OCI-LY7 (cell line): ENCODE results near the gene WNT3A. TPM values are rescaled to one million over a fixed set of nuclear protein-coding genes. Genes with fewer than 3 reads are reported as not detected.

Source experiments
- BruUV-seq: library from RNA; stranded (reverse); fragments of 400-500 nt; replicated peaks from 2 replicates; lab custom pipeline; 2021; lab: Mats Ljungman, UMichigan
- CTCF ChIA-PET: fragments of 300-600 bp; sonication (Branson Sonifier 250); formaldehyde crosslinking; loops from one replicate; lab custom pipeline; 2022; ENCODE audit warnings: antibody characterized with exemption; ENCODE audit not compliant: unreplicated experiment; lab: Charles Lee
- POLR2A ChIA-PET: fragments of 300-600 bp; sonication (Branson Sonifier 250); formaldehyde crosslinking; loops from one replicate; lab custom pipeline; 2022; ENCODE audit warnings: antibody characterized with exemption; lab: Charles Lee
- DNase-seq: peaks from one replicate; pipeline ENCODE4 v3.0.0-alpha.2; 2015; ENCODE audit warnings: low spot score
- H2AFZ ChIP-seq: fragments of 200-600 bp; sonication (generic), shearing (Covaris generic); 2 replicates; pipeline ENCODE4 v1.6.1; 2014; ENCODE audit warnings: mild to moderate bottlenecking, antibody characterized with exemption, low read length, moderate library complexity
- H3K27ac ChIP-seq: fragments of 200-600 bp; sonication (generic); 2 replicates; pipeline ENCODE4 v1.5.1; 2014; ENCODE audit warnings: mixed run types, low read depth, mild to moderate bottlenecking, moderate library complexity, low read length, inconsistent platforms; ENCODE audit not compliant: poor library complexity, severe bottlenecking
- H3K36me3 ChIP-seq: fragments of 200-600 bp; sonication (generic); 2 replicates; pipeline ENCODE4 v1.6.1; 2014; ENCODE audit warnings: mild to moderate bottlenecking, antibody characterized with exemption, low read length, moderate library complexity, mixed read lengths; ENCODE audit not compliant: insufficient read depth
- H3K4me1 ChIP-seq: fragments of 200-600 bp; sonication (generic); 2 replicates; pipeline ENCODE4 v1.5.1; 2014; ENCODE audit warnings: mild to moderate bottlenecking, low read length; ENCODE audit not compliant: insufficient read depth, poor library complexity, severe bottlenecking
- H3K4me2 ChIP-seq: fragments of 200-600 bp; sonication (generic); 2 replicates; pipeline ENCODE4 v1.6.1; 2014; ENCODE audit warnings: mild to moderate bottlenecking, low read length
- H3K4me3 ChIP-seq: fragments of 200-600 bp; sonication (generic); 2 replicates; pipeline ENCODE4 v1.5.1; 2014; ENCODE audit warnings: mild to moderate bottlenecking, low read depth, low read length; ENCODE audit not compliant: poor library complexity, severe bottlenecking
- H3K79me2 ChIP-seq: fragments of 200-600 bp; sonication (generic); 2 replicates; pipeline ENCODE4 v1.6.1; 2016; ENCODE audit warnings: low read depth, mild to moderate bottlenecking, low read length, moderate library complexity, mixed read lengths; ENCODE audit not compliant: insufficient read depth
- H3K9me2 ChIP-seq: fragments of 200-600 bp; sonication (generic); 2 replicates; pipeline ENCODE4 v1.6.1; 2016; ENCODE audit warnings: mild to moderate bottlenecking, low read length, mixed read lengths; ENCODE audit not compliant: insufficient read depth
- H3K9me3 ChIP-seq: fragments of 200-600 bp; sonication (generic); 2 replicates; pipeline ENCODE4 v1.6.1; 2014; ENCODE audit warnings: mild to moderate bottlenecking, mixed run types, low read length, mixed read lengths
- H4K20me1 ChIP-seq: fragments of 200-600 bp; sonication (generic); 2 replicates; pipeline ENCODE4 v1.6.1; 2014; ENCODE audit warnings: mild to moderate bottlenecking, antibody characterized with exemption, low read length, moderate library complexity, mixed read lengths; ENCODE audit not compliant: insufficient read depth
- EZH2phosphoT487 ChIP-seq: fragments of 200-600 bp; sonication (generic); IDR thresholded peaks from 2 replicates; pipeline ENCODE4 v1.6.1; 2018; ENCODE audit warnings: low read depth, borderline replicate concordance, mild to moderate bottlenecking, mixed run types, antibody characterized with exemption, low read length, moderate library complexity, mixed read lengths
- intact Hi-C: fragments of 100-400 bp; cut with micrococcal nuclease; formaldehyde crosslinking; loops from one replicate; pipeline ENCODE4 v1.10.0; 2022; ENCODE audit not compliant: unreplicated experiment
- total RNA-seq, 2 experiments: library from RNA; depleted of rRNA in 1 of 2; stranded (reverse); fragments of >200 nt in 1 of 2; shearing (Covaris generic) in 1 of 2; gene quantifications; 2 replicates each; pipeline ENCODE4 v1.2.3, GENCODE V29; 2014 to 2022
- TF ChIP-seq, protein P1 (sequence below): fragments of 200-600 bp; sonication (generic); conservative IDR thresholded peaks from 2 replicates; pipeline ENCODE4 v1.5.1; 2014; ENCODE audit warnings: mild to moderate bottlenecking, antibody characterized with exemption, low read length, moderate library complexity, mixed read lengths

The WNT3A gene
- total RNA-seq, 2 experiments from 2014 or later, result not detected

DNA sequence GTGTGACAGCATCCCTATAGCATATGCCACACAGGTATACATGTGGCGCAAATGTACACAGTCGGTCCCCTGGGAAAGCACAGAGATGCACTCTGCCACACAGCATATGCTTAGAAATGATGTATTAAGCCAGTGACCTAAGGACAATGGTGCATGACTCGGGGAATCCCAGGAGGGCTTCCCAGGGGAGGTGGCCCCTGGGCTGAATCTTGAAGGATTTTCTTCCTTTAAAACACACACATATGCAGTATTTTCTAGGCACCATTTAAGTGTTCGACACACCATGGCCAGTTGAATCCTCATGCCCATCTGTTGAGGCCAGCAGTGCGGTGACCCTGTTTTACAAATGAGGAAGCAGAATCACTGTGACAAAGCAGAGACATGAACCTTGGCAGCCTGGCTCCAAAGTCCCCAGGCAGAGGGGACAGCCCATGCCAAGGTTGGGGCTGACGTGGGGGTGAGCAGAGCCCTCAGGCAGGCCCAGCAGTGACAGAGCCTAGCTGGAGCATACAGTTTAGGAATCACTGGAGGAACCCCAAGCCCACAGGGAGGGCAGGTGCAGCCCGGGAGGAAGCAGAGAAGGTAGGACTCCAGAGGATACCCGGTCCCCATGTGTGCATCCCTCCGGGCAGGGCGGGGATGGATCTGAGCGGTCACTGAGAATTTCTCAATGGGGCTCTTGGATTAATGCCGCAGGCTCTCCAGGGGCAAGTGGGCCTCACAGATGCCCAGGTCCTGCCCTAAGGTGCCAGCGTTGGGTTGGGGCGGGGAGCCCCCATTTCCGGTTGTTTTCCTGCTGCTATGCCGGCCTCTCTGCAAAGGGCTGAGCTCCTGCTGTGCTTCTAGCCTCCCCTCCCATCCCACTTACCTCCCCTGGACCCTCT is 28.4 kb downstream of the WNT3A start:
- H3K4me2 ChIP-seq, result no peak overlapping the region
- DNase-seq, result no peak
- no peaks in the 10 kb centered on the region for H4K20me1 ChIP-seq
- POLR2A ChIA-PET, result no interaction called here
- no peak for TF ChIP-seq EZH2phosphoT487
- TF ChIP-seq, protein P1, sequence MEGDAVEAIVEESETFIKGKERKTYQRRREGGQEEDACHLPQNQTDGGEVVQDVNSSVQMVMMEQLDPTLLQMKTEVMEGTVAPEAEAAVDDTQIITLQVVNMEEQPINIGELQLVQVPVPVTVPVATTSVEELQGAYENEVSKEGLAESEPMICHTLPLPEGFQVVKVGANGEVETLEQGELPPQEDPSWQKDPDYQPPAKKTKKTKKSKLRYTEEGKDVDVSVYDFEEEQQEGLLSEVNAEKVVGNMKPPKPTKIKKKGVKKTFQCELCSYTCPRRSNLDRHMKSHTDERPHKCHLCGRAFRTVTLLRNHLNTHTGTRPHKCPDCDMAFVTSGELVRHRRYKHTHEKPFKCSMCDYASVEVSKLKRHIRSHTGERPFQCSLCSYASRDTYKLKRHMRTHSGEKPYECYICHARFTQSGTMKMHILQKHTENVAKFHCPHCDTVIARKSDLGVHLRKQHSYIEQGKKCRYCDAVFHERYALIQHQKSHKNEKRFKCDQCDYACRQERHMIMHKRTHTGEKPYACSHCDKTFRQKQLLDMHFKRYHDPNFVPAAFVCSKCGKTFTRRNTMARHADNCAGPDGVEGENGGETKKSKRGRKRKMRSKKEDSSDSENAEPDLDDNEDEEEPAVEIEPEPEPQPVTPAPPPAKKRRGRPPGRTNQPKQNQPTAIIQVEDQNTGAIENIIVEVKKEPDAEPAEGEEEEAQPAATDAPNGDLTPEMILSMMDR, result no peak
- H3K9me2 ChIP-seq, result no peaks in the 10 kb centered on the region
- intact Hi-C loops, result no loop called here
- H3K27ac ChIP-seq, result no peak overlapping the region
- no peaks in the 10 kb centered on the region for H3K79me2 ChIP-seq
- H3K4me3 ChIP-seq, result no peak overlapping the region
- no TSS peak for BruUV-seq
- no peaks in the 10 kb centered on the region for H3K4me1 ChIP-seq
- no peaks in the 10 kb centered on the region for H3K36me3 ChIP-seq
- H3K9me3 ChIP-seq, result 0 out of 2 replicates have a peak, but pooled peaks cover 6% of the 10 kb centered on the region
- H2AFZ ChIP-seq, result no peak overlapping the region
- CTCF ChIA-PET, result no interaction called here

DNA sequence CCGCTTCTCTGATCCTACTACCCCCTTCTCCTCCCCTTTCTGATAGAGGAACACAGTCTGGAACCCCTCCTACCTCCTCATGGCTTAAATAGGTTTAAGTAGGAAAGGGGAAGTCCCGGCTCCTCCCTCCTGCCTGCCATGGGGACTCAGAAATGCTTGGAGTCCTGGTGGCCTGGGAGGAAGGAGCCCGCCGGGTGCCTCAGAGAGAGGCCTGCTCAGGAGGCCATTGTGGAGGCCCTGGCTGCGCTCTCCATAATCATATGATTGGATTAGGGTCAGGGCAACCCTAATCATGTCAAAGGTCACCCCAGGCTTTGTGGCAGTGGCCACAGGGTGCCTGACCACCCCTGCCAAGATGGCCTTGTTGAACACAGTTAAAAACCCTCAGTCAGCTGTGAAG is 29.0 kb downstream of the WNT3A start:
- ChIA-PET CTCF (no interaction called here), POLR2A (no interaction called here)
- no TSS peak for BruUV-seq
- Histone ChIP-seq H3K4me2 (no peak overlapping the region), H3K4me3 (no peak overlapping the region), H3K9me3 (0 out of 2 replicates have a peak, but pooled peaks cover 6% of the 10 kb centered on the region), H3K4me1 (no peaks in the 10 kb centered on the region), H3K27ac (no peak overlapping the region), H3K9me2 (no peaks in the 10 kb centered on the region), H2AFZ (no peak overlapping the region), H3K36me3 (no peaks in the 10 kb centered on the region), H3K79me2 (no peaks in the 10 kb centered on the region), H4K20me1 (no peaks in the 10 kb centered on the region)
- no peak for DNase-seq
- no peak for TF ChIP-seq EZH2phosphoT487
- TF ChIP-seq, protein P1, result no peak
- intact Hi-C loops, result no loop called here

DNA sequence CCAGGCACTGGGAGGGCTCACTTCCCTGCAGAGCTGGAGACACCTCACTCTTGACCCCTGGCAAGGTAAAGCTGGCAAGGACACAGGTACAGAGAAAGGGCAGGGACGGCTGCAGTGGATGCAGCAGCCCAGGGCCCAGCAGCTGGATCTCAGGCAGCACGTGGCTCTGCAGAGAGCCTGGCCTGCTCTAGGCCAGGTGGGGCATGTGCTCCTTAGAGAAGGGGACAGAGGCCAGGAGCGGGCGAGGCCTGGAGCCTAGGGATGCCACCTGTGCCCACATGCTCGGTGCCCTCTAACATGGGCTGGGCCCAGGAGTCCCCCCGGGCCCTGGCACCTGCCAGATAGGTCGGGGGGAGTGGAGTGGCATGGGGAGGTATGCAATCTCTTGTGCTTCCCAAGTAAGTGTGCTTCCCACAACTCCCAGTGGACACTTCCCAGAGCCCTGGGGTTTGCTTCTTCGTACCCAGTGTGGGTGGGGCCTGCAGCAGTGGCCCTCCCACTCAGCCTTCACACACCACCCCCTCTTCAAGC is 30.0 kb downstream of the WNT3A start:
- H3K9me2 ChIP-seq, result no peaks in the 10 kb centered on the region
- no peak overlapping the region for H3K4me2 ChIP-seq
- H2AFZ ChIP-seq, result no peak overlapping the region
- ChIA-PET CTCF (no interaction called here), POLR2A (no interaction called here)
- no peaks in the 10 kb centered on the region for H4K20me1 ChIP-seq
- H3K36me3 ChIP-seq, result no peaks in the 10 kb centered on the region
- 0 out of 2 replicates have a peak, but pooled peaks cover 6% of the 10 kb centered on the region for H3K9me3 ChIP-seq
- no peak overlapping the region for H3K27ac ChIP-seq
- intact Hi-C loops, result no loop called here
- H3K4me3 ChIP-seq, result no peak overlapping the region
- no peaks in the 10 kb centered on the region for H3K79me2 ChIP-seq
- H3K4me1 ChIP-seq, result no peaks in the 10 kb centered on the region
- no peak for TF ChIP-seq EZH2phosphoT487
- TF ChIP-seq, protein P1, result no peak
- no peak for DNase-seq
- BruUV-seq, result no TSS peak
